ENCODE data around the gene RAD51B.

DNA sequence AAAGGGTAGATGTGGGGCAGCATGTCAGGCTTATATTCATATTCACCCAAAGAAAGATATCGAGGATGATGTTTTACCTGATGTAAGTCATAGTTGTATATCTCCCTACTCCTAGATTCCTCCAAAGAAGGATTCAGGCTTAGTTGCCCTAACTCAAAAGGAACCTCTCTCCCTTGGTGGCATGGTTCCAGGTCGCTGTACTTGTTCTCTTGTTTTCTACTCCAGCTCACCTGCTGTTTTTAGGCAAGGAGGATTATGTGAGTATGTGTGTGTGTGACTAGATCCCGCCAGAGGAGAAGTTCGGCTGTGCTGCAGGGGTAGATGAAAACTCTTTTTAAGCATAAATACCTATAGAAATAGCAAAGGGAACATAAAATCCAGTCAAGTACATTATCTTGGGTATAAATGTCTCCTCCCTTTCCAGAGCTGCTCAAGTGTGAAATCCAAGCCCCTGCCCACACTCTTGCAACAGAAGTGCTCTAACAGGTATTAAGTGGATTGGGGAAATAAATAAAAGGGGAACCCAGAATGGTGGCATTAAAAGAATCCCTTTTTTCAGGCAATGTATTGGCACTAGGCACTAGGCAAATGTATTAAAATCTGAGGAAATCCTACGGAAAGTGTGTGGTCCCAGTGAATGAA, 597.6 kb downstream of the RAD51B start:
- TF ChIP-seq, protein P1, sequence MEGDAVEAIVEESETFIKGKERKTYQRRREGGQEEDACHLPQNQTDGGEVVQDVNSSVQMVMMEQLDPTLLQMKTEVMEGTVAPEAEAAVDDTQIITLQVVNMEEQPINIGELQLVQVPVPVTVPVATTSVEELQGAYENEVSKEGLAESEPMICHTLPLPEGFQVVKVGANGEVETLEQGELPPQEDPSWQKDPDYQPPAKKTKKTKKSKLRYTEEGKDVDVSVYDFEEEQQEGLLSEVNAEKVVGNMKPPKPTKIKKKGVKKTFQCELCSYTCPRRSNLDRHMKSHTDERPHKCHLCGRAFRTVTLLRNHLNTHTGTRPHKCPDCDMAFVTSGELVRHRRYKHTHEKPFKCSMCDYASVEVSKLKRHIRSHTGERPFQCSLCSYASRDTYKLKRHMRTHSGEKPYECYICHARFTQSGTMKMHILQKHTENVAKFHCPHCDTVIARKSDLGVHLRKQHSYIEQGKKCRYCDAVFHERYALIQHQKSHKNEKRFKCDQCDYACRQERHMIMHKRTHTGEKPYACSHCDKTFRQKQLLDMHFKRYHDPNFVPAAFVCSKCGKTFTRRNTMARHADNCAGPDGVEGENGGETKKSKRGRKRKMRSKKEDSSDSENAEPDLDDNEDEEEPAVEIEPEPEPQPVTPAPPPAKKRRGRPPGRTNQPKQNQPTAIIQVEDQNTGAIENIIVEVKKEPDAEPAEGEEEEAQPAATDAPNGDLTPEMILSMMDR (conservative IDR thresholded peaks at IDR 0.05) = no peak
- TF ChIP-seq ZFX (IDR thresholded peaks at IDR 0.05) = no peak

All from C4-2B (cell line).